Measurements from ENCODE around the gene TMEM30B.

DNA sequence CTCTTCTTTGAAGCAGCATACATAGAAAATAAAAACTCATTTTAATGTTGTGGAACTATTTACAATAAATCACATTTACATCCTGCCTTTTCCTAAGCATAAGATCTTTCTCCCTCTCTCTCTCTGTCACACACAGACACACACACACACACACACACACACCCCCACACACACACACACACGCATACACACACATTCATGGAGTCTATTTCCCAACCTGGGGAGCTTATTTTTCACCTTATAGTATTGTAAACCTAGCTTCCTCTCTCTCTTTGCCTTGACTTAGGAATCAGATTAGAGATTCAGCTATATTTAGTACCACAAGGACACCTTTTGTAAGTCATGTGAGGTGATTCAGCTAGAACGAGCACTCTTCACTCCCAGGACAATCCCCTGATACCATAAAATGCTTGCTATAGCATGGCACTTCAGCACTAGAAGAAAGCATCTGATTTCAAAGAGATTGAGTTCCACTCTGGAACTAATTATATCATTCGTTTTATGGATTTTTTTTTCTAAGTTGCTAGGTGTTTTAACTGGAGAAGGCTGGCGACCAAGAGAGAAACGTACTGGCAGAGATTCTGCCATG, 23.6 kb downstream of the TMEM30B start:
- TF ChIP-seq ZNF830 (tag by site-specific recombination; IDR thresholded peaks at IDR 0.05; ENCODE audit: low read depth) (no peak), ZNF239 (tag by site-specific recombination; IDR thresholded peaks at IDR 0.05) (no peak), ZNF10 (tag by site-specific recombination; IDR thresholded peaks at IDR 0.05) (0 out of 2 replicates have a peak, but pooled peaks have one; percentile 71), KLF16 (tag by site-specific recombination; IDR thresholded peaks at IDR 0.05) (no peak), ZNF600 (tag by site-specific recombination; IDR thresholded peaks at IDR 0.05) (no peak), SETDB1 (IDR thresholded peaks at IDR 0.05; ENCODE audit: insufficient read length, low read length) (no peak), TCF7L2 (IDR thresholded peaks at IDR 0.05; ENCODE audit: borderline replicate concordance, low read depth, low read length) (no peak)
- TF ChIP-seq, protein P1, sequence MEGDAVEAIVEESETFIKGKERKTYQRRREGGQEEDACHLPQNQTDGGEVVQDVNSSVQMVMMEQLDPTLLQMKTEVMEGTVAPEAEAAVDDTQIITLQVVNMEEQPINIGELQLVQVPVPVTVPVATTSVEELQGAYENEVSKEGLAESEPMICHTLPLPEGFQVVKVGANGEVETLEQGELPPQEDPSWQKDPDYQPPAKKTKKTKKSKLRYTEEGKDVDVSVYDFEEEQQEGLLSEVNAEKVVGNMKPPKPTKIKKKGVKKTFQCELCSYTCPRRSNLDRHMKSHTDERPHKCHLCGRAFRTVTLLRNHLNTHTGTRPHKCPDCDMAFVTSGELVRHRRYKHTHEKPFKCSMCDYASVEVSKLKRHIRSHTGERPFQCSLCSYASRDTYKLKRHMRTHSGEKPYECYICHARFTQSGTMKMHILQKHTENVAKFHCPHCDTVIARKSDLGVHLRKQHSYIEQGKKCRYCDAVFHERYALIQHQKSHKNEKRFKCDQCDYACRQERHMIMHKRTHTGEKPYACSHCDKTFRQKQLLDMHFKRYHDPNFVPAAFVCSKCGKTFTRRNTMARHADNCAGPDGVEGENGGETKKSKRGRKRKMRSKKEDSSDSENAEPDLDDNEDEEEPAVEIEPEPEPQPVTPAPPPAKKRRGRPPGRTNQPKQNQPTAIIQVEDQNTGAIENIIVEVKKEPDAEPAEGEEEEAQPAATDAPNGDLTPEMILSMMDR (tag by site-specific recombination; IDR thresholded peaks at IDR 0.05) = no peak
- TF ChIP-seq, protein P2, sequence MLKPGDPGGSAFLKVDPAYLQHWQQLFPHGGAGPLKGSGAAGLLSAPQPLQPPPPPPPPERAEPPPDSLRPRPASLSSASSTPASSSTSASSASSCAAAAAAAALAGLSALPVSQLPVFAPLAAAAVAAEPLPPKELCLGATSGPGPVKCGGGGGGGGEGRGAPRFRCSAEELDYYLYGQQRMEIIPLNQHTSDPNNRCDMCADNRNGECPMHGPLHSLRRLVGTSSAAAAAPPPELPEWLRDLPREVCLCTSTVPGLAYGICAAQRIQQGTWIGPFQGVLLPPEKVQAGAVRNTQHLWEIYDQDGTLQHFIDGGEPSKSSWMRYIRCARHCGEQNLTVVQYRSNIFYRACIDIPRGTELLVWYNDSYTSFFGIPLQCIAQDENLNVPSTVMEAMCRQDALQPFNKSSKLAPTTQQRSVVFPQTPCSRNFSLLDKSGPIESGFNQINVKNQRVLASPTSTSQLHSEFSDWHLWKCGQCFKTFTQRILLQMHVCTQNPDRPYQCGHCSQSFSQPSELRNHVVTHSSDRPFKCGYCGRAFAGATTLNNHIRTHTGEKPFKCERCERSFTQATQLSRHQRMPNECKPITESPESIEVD (tag by site-specific recombination; IDR thresholded peaks at IDR 0.05) = no peak
- TF ChIP-seq, protein P3, sequence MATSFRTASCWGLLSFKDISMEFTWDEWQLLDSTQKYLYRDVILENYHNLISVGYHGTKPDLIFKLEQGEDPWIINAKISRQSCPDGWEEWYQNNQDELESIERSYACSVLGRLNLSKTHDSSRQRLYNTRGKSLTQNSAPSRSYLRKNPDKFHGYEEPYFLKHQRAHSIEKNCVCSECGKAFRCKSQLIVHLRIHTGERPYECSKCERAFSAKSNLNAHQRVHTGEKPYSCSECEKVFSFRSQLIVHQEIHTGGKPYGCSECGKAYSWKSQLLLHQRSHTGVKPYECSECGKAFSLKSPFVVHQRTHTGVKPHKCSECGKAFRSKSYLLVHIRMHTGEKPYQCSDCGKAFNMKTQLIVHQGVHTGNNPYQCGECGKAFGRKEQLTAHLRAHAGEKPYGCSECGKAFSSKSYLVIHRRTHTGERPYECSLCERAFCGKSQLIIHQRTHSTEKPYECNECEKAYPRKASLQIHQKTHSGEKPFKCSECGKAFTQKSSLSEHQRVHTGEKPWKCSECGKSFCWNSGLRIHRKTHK (tag by site-specific recombination; IDR thresholded peaks at IDR 0.05) = no peak
- TF ChIP-seq, protein P4, sequence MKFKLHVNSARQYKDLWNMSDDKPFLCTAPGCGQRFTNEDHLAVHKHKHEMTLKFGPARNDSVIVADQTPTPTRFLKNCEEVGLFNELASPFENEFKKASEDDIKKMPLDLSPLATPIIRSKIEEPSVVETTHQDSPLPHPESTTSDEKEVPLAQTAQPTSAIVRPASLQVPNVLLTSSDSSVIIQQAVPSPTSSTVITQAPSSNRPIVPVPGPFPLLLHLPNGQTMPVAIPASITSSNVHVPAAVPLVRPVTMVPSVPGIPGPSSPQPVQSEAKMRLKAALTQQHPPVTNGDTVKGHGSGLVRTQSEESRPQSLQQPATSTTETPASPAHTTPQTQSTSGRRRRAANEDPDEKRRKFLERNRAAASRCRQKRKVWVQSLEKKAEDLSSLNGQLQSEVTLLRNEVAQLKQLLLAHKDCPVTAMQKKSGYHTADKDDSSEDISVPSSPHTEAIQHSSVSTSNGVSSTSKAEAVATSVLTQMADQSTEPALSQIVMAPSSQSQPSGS (tag by site-specific recombination; IDR thresholded peaks at IDR 0.05; ENCODE audit: low read depth) = no peak
- TF ChIP-seq, protein P5, sequence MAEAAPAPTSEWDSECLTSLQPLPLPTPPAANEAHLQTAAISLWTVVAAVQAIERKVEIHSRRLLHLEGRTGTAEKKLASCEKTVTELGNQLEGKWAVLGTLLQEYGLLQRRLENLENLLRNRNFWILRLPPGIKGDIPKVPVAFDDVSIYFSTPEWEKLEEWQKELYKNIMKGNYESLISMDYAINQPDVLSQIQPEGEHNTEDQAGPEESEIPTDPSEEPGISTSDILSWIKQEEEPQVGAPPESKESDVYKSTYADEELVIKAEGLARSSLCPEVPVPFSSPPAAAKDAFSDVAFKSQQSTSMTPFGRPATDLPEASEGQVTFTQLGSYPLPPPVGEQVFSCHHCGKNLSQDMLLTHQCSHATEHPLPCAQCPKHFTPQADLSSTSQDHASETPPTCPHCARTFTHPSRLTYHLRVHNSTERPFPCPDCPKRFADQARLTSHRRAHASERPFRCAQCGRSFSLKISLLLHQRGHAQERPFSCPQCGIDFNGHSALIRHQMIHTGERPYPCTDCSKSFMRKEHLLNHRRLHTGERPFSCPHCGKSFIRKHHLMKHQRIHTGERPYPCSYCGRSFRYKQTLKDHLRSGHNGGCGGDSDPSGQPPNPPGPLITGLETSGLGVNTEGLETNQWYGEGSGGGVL (tag by site-specific recombination; IDR thresholded peaks at IDR 0.05) = peak; percentile 67
